Measurements from ENCODE around the gene TOMM22.

Gene TOMM22

DNA sequence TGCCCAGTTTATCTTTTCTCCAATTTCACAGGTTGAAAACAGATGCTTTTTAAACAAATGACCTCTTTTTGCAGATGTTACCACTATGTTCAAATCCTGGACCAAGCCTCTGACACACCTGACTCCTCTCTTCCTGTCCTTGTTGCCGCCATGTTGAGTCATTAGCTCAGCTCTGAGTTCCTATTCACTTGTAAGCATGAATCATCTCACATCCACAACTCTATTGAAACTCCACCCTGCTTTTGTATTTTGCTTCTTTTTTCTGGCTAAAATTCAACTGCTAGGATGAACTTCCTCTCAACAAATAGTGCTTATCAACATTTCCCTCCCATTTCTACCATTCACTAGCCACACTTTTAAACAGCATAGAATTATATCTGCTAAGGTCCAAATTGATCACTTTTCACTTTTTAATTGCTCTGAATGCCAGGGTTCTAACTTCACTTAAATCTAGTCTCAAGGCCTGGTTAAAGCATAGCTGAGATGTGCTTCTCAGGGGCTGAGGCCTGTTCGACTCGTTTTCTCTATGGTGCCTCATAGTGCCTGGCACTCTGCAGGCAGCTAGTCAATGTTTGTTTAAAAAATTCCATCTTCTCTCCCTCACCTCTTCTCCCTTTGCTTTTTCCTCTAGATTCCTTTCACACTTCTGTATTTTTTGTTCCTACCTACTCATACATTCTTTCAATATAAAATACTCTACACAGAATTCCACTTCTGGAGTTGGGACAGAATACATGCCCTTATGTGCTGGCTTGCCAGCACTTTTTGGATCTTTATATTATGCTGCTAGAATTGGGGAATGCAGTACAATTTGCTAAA is 15.1 kb downstream of the TOMM22 start:
- no peak for DNase-seq (ENCODE audit: low spot score)

DNA sequence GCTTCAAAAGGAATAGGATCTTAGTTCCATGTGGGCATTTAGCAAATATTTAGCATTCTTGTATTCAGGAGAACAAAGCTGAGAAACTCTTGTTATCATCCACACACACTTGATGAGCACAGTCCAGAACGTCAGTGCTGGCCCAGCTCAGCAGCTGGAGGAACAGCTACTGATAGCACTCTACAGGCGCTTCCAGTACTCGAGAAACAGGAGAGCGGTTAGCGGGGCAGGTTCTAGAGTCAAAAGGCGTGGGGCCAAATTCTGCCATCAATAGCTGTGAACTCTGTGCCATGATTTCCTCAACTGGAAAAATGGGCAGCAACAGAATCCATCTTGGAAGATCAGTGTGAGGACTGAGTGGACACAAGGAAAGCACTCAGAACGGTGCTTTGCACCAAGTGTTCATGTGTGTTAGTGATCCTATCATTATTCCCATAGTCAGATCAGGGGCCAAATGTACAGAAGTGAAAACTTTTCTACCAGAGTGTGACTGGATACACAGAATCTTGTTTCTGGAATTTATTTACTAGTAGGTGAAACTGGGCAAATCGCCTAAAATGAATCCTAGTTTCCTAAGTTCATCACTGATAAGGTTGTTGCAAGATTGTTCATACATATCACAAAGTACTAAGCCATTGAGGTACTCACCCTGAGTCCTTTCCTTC is 15.8 kb downstream of the TOMM22 start:
- DNase-seq (ENCODE audit: low spot score): no peak

GRCh38 chr22:38698407-38699094 is 16.8 kb downstream of the TOMM22 start:
- no peak for DNase-seq (ENCODE audit: low spot score)

DNA sequence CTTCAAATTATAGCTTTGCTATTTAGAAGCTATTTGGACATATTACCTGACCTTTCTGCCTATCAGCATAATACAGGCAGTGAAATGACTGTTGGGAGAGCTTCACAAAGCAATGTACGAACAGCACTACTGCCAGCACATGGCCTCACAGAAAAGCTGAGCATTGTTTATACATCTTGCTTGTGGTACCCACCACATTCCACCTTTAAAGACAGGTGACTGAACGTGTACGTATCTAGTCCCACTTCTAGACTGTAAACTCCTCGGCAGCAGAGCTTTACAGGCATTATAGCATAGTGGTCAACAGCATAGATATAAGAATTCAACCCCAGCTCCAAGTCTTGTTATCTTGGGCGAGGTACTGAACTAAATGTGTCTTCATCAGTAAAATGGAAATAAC is 17.4 kb downstream of the TOMM22 start:
- DNase-seq (ENCODE audit: low spot score): no peak

DNA sequence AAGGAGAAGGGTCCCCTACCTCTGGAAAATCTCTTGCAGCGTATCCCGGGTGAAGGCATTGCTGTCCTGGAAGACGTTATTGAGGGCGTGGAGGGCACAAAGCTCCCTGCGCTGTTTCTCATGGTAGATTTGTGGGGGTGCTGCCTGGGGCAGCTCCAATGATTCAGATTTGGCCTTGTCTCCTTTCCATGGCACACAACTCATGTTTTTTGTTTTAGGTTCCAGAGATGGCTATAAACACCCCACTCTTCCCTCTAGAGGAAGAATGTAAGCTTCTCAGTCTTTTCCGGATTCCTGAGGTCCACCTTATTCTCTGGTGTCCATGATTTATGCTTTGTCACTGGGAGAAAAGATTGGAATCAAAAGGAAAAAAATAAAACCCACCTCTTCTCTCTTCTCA is 18.0 kb downstream of the TOMM22 start:
- no peak for DNase-seq (ENCODE audit: low spot score)

DNA sequence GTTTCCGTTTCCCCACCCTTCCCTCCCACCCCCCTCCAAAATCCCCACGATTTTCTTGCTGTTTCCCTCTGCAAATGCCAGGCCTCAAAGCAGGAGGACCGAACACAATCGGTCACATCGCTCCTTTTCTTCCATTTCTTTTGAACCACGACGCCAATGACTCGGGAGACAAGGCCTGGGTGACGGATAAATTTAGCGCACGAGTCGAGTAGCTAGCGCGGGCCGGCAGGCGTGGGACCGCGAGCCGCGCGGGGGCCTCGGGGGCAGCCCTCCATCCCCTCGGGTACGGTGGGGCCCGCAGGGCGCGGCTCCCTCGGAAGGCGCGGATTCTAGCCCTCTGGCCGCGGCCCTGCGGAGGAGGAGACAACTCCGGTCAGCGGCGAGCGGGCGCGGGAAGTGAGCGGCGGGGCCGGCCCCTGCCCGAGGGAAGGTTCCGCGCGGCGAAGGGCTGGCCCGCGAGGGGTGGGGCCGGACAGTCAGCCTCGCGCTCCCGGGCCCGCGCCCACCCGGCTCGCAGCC is 18.6 kb downstream of the TOMM22 start:
- no peak for DNase-seq (ENCODE audit: low spot score)

GRCh38 chr22:38700789-38701628 is 19.3 kb downstream of the TOMM22 start, which contains the start of gene JOSD1:
JOSD1 (minus strand) TSS chr22:38700943; CDS start chr22:38699987, 956 bp downstream.
- DNase-seq (ENCODE audit: low spot score): peak; percentile 91

DNA sequence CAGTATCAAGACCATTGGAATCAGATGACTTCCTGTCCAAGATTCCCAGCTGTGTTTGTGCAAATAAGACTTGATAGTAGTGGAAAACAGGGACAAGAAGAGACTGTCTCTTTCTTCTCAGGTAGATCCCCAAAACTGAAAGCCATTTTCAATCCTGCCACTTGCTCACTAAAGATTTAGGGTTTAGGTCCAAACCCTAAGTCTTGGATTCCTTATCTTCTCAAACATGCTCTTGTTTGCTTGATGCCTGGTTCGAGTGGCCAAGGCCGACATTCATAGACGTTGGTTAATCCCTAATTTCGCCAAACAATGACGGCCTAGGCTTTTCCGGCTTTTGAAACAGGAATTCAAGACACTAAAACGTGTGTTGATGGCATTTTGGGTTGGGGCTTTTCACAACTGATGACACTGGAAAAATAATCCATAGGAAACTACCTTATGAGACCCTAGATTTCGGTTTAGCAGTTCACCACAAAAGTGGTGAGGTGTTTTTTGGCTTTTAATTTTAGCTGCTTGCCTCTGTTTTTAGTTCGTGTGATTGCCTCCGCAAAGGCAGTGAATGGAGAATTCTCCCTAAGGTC is 23.0 kb downstream of the TOMM22 start:
- no peak for DNase-seq (ENCODE audit: low spot score)

GRCh38 chr22:38705235-38706100 is 23.7 kb downstream of the TOMM22 start, which contains the start of gene GTPBP1:
GTPBP1 (plus strand) TSS chr22:38705944; CDS start chr22:38705956, 12 bp downstream.
- peak; percentile 100 for DNase-seq (ENCODE audit: low spot score)

DNA sequence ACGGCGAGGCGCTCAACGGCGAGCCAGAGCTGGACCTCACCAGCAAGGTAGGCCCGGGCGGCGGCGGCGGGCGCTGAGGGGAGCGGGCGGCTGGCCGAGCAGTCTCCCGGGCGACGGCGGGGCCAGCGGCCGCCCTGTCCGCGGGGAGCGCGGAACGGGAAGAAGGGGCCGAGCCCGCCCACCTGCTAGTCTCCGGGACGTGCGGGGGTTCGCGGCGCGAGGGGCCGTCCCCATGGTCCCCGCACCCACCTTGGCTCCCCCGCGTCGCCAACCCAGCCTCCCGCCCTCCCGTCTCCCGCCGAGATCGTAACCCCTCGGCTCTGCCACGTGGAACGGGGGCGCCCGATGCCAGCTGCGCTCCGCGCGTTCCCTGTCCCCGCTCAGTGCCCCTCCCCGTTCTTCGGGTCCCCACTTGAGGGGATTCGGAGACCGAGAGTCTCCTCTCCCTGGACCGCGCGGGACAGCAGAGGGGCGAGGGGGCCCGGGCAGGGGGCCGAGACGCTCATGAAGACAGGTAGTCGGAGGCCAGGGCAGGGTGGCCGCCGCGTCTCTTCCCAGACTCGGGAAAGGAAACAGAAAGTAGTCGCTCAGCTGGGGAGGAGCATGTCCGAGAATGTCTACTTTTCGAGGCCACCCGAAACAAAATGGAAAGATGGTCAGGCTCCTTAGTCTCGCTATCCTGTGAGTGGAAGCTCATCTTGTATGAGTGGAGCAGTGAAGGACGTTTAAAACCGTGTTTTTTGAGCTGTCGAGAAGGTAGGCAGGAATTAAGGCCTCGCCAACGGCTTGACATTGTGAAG is 24.5 kb downstream of the TOMM22 start:
- no peak for DNase-seq (ENCODE audit: low spot score)

DNA sequence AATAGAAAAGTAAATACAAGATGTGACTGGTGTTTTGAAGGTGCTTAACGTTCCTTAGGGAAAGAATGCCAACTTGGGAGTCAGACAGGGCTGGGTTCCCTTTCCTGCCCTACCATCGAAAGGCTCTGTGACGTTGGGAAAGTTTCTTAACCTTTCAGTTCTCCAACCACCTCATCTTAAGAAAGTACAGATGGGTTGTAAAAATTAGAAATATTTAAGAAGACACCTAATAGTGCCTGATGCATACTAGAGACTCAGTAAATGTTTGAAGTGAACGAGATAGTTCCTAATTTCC is 25.1 kb downstream of the TOMM22 start:
- DNase-seq (ENCODE audit: low spot score): no peak

- no peak for DNase-seq (ENCODE audit: low spot score)
These were observed 25.6 kb downstream of the TOMM22 start for GRCh38 chr22:38707346-38707745.

DNA sequence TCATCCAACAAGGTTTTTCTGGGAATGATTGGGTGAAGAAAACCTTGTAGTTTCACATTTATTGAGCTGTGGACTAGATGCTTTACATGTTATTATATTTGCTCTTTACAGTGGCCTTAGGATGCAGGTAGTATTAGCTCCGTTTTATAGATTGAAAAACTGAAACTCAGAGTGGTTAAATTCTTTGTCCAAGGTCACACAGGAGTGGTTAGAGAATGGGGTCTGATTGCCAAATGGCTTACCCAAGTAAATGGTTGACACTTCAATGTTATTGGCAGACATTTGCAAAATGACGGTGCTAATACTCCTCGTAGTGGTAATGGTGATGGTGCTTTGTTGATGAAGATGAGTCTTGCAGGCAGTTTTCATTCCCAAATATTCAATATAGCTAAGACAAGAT is 26.2 kb downstream of the TOMM22 start:
- no peak for DNase-seq (ENCODE audit: low spot score)

- DNase-seq (ENCODE audit: low spot score): no peak
These were observed 27.5 kb downstream of the TOMM22 start for GRCh38 chr22:38709306-38709705.

DNA sequence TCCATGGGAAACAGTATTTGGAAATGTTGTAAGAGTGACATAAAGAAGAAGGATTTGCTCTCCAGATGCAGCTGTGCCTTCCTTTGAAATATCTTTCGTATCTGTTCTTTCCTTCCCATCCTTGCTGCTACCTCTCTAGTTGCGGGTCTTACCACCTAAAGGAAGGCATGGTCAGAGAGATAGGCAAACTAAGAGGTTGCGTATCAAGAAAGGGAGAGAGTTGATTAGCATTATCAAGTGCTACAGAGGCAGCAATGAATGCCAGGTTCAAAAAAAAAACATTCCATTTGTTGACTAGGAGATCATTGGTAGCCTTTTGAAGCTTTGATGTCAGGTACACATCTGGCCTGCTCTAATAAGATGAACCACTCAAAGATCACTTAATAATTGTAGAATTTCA is 28.6 kb downstream of the TOMM22 start:
- DNase-seq (ENCODE audit: low spot score): no peak

- no peak for DNase-seq (ENCODE audit: low spot score)
These were observed 29.1 kb downstream of the TOMM22 start for GRCh38 chr22:38710866-38711265.

DNA sequence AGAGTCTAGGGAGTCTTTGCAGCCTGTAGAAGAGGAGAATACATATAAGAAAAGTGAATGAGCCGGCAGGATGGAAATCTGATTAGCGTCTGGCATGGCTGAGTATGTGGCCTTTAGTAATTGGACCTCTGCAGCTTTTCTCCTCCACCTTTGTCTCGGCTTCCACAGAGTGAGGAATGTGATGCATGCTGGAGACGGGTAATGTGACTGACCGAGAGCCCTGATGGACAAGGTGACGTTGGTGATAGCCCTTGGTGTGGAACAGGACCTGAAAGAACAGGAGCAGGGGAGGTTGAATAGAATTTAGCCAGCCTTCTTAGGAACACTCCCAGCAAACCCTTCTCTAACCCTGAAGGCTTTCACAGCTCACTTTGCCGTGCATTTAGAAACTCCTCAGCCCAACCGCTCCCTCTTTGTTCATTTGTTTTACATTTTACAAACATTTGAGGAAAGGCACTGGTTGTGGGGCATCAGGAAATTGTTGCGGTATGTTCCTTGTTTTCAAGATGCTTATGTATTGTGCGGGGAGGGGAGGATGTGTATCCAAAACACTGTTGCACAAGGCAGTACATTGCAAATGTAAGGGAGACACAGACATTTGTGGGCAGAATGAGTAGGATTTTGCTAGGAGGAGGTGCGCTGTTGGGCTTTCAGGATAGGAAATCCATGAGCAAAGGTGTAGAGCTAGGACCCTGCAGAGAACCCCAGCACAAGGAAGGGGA is 30.9 kb downstream of the TOMM22 start:
- DNase-seq (ENCODE audit: low spot score): no peak

DNA sequence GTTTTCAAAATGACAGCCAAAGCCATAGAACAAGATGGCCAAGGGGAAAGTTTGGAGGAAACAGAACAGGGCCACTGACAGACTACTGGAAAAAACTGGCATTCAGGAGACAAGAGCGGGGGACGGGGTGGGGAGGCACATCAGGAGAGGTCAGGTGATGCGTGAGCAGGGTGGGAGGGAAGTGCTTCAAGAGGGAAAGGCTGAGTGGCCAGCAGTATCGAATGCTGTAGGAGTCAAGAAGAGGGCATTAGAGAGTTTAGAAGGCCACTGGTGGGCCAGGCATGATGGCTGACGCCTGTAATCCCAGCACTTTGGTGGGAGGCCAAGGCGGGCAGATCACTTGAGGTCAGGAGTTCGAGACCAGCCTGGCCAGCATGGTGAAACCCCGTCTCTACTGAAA is 32.2 kb downstream of the TOMM22 start:
- no peak for DNase-seq (ENCODE audit: low spot score)

DNA sequence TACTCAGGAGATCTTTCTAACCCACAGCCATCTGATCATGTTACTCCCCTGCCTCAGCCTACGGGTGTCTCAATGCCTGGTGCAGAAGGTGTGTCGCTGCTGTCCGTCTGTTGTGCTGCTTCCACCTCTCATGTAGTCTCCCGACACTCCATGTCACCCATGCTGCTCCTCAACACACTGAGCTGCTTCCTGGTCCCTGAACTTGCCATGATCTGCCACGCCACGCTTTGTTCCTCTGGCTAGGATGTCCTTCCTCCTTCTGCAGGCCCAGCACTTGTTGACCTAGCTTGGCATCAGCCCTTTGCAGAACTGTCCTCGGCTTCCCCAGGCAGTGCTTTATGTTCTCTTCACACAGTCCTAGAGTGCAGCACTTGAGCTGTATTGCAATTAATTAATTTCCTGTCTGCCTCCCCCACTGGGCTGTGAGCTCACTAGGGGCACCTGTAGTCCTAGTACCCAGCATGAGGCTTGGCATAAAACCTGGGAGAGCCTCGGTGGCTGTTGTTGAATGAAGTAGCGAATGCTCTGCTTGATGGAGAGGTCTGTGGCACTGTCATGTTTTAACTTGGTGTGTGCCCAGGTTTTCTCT is 33.5 kb downstream of the TOMM22 start:
- no peak for DNase-seq (ENCODE audit: low spot score)
